T-helper 22 cell (primary cell): ENCODE data around the gene IRF8.
"Not testable (repeated sequence)": the region's sequence is repeated elsewhere in the genome, so short reads cannot be mapped to it uniquely, and the experiment has no call there.

Experiments used
- DNase-seq: peaks from one replicate; pipeline ENCODE4 v3.0.0-alpha.2; 2020; ENCODE audit warnings: low read depth

Gene IRF8

GRCh38 chr16:85894266-85894665, 4.7 kb upstream of the IRF8 start:
- DNase-seq: no peak

GRCh38 chr16:85897382-85897781, 1.6 kb upstream of the IRF8 start:
- DNase-seq: no peak

- DNase-seq: no peak
Observed at GRCh38 chr16:85899444-85899843, 482 bp downstream of the IRF8 start.

DNA sequence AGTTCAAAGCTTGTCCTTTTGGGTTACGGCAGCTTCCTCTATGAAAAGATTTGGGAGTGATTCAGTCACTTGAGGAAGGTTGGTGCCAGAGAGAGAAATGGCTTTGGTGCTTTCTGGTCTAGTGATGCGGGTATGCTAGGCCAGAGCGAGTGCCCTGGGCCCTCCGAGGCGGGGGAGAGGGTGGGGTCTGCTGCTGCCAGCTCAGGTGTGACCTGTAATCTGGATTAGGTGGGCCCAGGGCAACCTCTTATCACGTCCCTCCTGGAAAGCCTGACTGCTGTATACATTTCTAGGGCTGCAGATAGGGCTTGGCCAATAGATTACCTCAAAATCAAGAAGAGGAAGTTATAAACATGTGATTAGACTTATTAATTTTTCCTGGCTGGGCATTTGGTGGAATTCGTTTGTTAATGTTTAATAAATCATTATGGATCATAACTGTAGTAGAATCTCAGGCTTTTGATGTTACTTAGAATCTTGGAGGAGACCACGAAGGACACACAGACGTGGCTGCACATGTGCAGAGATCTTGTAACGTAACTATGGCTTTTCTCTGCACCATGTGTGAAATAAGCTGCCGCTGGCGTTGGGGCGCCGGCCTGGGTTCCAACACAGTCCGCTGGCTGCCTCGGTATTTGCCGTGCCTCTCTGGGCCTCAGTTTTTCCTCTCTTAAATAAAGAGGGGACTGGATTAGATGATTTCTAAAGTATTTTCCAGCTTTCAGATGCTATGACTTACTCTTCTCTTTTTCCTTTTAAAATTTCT, 1.2 kb downstream of the IRF8 start:
- DNase-seq: no peak

- DNase-seq: no peak
Observed at GRCh38 chr16:85901110-85901509, 2.1 kb downstream of the IRF8 start.

- no peak for DNase-seq
Observed at GRCh38 chr16:85901773-85902365, 2.9 kb downstream of the IRF8 start.

DNA sequence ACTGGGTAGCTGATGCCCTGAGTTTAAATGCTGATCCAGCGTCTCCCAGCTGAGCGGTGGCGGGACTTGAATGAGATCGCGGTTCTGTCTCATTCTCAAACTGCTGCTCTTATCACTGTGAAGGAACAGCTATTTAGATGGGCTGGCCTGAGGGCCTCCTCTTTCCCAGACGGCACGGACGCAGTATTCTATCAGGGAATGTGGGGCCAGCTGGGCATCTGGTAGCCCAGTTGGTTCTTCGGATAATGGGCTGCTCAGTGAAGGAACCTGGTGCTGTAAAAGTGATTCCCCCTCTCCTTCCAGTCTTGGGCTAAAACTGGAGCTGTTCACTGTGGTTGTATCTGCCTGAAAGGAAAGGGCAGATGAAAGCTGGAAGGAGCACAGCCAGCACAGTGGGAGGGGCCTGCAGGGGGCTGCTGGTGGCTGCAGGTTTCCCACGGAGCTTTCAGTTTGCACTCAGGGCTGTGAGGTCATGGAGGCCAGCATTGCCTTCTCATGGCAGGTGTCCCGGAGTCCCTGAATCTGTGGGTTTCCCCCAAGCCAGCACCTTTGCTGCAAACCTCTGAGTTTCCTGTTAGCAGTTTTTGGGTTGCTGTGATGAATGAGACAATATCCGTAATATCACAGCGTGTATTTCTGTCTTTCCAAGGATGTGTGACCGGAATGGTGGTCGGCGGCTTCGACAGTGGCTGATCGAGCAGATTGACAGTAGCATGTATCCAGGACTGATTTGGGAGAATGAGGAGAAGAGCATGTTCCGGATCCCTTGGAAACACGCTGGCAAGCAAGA, 3.6 kb downstream of the IRF8 start:
- DNase-seq: no peak

GRCh38 chr16:85903559-85903958, 4.6 kb downstream of the IRF8 start:
- no peak for DNase-seq

- no peak for DNase-seq
Observed at GRCh38 chr16:85905110-85906095, 6.4 kb downstream of the IRF8 start.

GRCh38 chr16:85906349-85906748, 7.4 kb downstream of the IRF8 start:
- no peak for DNase-seq

- not testable (repeated sequence) for DNase-seq
Observed at GRCh38 chr16:85907231-85907630, 8.3 kb downstream of the IRF8 start.

- DNase-seq: no peak
Observed at GRCh38 chr16:85908444-85908843, 9.5 kb downstream of the IRF8 start.

DNA sequence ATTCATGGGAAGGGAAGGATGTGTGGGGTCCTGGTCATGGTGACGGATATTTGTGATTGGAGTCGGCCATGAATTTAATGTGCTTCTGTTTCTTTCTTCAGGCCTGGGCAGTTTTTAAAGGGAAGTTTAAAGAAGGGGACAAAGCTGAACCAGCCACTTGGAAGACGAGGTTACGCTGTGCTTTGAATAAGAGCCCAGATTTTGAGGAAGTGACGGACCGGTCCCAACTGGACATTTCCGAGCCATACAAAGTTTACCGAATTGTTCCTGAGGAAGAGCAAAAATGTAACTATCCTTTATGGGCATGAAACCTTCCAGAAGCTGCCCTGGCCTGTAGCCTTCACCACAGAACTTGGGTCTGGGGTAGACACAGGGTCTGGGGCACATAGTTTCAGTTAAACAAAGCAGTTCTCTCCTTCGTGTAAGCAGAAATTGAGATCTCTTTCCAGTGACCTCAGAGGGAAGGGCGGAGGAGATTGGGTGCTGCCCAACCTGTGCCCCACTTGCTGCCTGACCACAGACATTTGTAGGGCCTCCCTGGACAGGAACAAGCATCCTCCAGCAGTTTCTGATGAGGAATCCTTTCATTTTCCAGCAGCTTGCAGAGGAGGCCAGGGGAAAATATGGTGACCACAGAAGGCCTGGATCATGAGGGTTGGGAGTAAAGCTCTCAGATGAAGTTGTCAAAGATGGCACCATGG, 10.1 kb downstream of the IRF8 start:
- no peak for DNase-seq

DNA sequence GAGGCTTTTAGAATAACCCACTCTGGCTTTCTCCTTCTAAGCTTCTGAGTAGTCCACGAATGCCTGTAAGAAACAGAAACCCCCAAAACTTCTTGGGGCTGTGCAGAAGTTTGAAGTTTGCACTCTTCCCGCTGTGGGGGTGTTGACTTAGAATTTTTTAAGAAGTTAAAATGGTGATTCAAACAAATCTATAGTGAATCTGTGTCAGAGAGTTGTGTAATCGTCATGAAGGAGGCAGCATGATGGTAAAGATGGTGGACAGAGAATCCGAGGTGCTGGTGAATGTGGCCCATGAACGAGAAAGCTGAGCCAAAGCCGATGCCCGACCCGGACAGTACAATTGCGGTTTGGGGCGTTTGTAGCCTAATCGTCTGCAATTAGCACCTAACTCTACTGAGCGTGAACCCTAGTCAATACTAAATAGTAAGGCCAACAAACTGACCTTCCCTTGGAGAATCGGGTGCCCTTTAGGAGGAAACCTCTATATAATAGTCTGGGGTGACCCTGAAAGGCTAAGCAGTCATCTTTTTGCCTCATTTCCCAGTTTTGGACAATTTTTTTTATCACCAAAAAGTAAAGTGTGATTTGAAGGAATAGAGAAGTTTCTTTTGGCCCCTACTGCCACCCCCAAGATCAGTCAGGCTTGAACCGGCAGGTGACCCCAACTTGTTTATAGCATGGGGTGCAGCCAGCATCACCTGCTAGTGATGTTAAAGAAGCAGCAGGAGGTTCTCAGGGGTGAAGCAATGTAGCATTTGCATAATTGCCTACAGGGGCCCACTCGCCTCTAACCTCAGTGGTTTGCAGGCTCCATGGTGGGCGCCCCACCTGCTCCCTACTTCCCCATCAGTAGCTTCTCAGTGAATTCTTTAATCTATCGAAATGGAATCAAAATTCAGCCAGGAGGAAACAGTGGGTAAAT, 11.2 kb downstream of the IRF8 start:
- DNase-seq: no peak

DNA sequence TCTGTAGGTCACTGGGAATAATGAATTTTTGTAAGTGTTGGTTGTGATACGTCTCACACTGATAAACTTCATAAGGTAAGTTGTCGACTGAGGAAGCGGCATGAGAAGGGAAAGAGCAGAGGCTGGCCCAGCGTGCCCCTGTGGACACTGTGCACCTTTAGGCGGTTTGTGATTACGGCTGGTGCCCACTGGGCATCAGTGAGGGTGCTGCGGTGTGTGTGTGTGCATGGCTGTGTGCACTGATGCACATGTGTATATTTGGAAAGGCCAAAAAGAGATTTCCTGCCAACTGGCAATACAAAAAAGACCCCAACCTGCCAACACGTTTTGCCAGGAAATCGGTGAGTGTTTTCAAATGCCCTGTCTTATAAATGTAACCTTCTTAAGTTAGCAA, 11.9 kb downstream of the IRF8 start:
- no peak for DNase-seq

DNA sequence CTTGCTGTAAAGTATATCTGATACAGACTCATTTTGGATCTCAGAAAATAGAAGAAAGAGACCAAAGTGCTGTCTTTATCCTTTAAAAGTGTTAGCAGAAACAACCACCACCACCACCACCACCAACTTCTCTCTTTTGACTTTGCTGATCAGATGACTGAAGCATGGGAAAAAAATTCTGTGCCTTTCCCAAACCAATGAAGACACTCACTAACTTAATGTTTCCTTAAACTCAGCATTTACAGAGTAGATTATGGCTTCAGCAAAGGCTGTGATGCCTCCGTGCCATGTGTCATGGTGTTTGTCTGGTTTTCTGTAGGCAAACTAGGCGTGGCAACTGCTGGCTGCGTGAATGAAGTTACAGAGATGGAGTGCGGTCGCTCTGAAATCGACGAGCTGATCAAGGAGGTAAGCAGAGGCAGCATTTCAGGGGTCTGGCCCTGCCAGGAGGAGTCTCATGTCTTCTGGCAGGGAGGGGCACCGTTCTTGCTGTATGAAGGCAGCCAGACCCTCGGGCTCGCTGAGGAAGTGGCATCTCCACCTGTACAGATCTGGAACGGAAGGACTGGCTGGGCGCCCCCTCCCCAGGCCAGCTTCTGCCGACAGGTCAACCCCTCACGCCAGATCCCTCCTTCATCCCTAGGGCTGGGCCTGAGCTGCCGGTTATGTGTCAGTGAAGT, 12.4 kb downstream of the IRF8 start:
- no peak for DNase-seq

- DNase-seq: no peak
Observed at GRCh38 chr16:85912211-85912974, 13.4 kb downstream of the IRF8 start.

- no peak for DNase-seq
Observed at GRCh38 chr16:85913141-85913601, 14.2 kb downstream of the IRF8 start.
